Upper lobe of left lung (tissue), 6 donors: ENCODE measurements around the gene IKZF4. TPM values are rescaled to one million over a fixed set of nuclear protein-coding genes. Genes with fewer than 3 reads are reported as not detected.

Source experiments
- ATAC-seq, 2 donors: fragments of 200-7000 bp; cut with Tn5 transposase; one replicate each; pipeline ENCODE4 v1.9.1; 2022; ENCODE audit warnings: mild to moderate bottlenecking in 2 of 2, moderate library complexity in 2 of 2; ENCODE audit not compliant: low FRiP score in 2 of 2
- DNase-seq, 2 donors: peaks; one replicate each; pipeline ENCODE4 v3.0.0-alpha.2; 2019 to 2020
- H3K27ac ChIP-seq, 4 donors: fragments of 200-600 bp; sonication (generic); one replicate each; pipeline ENCODE4 v1.5.1; 2016 to 2019
- H3K27me3 ChIP-seq, 4 donors: fragments of 200-600 bp; sonication (generic); one replicate each; pipeline ENCODE4 v1.5.1; 2017 to 2019
- H3K36me3 ChIP-seq, 4 donors: fragments of 200-600 bp; sonication (generic); one replicate each; pipeline ENCODE4 v1.5.1; 2016 to 2019
- H3K4me1 ChIP-seq, 4 donors: fragments of 200-600 bp; sonication (generic); one replicate each; pipeline ENCODE4 v1.5.1; 2018 to 2019
- H3K4me3 ChIP-seq, 4 donors: fragments of 200-600 bp; sonication (generic); one replicate each; pipeline ENCODE4 v1.5.1; 2017 to 2019; ENCODE audit warnings: mild to moderate bottlenecking in 2 of 4, moderate library complexity in 1 of 4
- H3K9me3 ChIP-seq, 4 donors: fragments of 200-600 bp; sonication (generic); one replicate each; pipeline ENCODE4 v1.5.1; 2018 to 2019
- EP300 ChIP-seq, 4 donors: sonication (generic); formaldehyde crosslinking; IDR thresholded peaks; one replicate each; pipeline ENCODE4 v1.5.1; 2017; ENCODE audit warnings: antibody characterized with exemption in 4 of 4, control low read depth in 2 of 4
- POLR2A ChIP-seq, 4 donors: fragments of 450-650 bp; IDR thresholded peaks; one replicate each; pipeline ENCODE4 v1.5.1; 2016 to 2017; ENCODE audit warnings: antibody characterized with exemption in 4 of 4, mild to moderate bottlenecking in 2 of 4
- POLR2AphosphoS5 ChIP-seq, 2 donors: sonication (generic); formaldehyde crosslinking; IDR thresholded peaks; one replicate each; pipeline ENCODE4 v1.5.1; 2017; ENCODE audit warnings: antibody characterized with exemption in 2 of 2
- WGBS, 2 donors: methylation state at CpG; one replicate each; pipeline ENCODE4 v1.1.5; 2017 to 2018; 5-methylcytosine and 5-hydroxymethylcytosine counted together
- total RNA-seq, 6 donors: library from RNA; depleted of rRNA in 4 of 6; stranded (reverse); fragments of >200 nt in 4 of 6; gene quantifications; one replicate each; pipeline versions ENCODE4 v1.1.0 to v1.2.1, GENCODE V29; 2016 to 2021
- TF ChIP-seq, protein P1 (sequence below), 6 experiments: fragments of 450-650 bp in 4 of 6; fragments of 200-600 bp in 2 of 6; sonication (generic) in 2 of 6; IDR thresholded peaks; one replicate each; pipeline ENCODE4 v1.5.1; 2016 to 2019; ENCODE audit warnings: antibody characterized with exemption in 6 of 6
- donor health status: DM: no; HTN: no; CAD: no; lungs with moderate emphysema.
- donor health status: DM: no; HTN: yes; CAD: no; lungs with severe emphysema.

IKZF4 gene
- total RNA-seq: 10 to 100 TPM in 1 of 6 donors, 1 to 10 TPM in 5; 5.6 to 23.0 (median 9.3) TPM

GRCh38 chr12:56020423-56021184 is at the start of gene IKZF4:
IKZF4 (plus strand) TSS chr12:56021043; CDS start chr12:56021494, 451 bp downstream.
- H3K4me1 ChIP-seq: peaks cover 11 to 23% (median 19%) of the 10 kb centered on the region in 4 donors
- peak; percentile 63 to 69 for ATAC-seq
- H3K27ac ChIP-seq: peak within 1 kb of the TSS; percentile 23 to 81 (median 62)
- no peaks in the 10 kb centered on the region for H3K9me3 ChIP-seq
- peak; percentile 11 to 62 for DNase-seq
- peak within 1 kb of the TSS in 3 of 4 donors; percentile 20 to 40 (median 37) for H3K4me3 ChIP-seq
- peak in 1 of 4 donors; percentile 16 for TF ChIP-seq EP300 (IDR thresholded peaks at IDR 0.05)
- no peak for TF ChIP-seq POLR2AphosphoS5 (IDR thresholded peaks at IDR 0.05)
- TF ChIP-seq, protein P1, sequence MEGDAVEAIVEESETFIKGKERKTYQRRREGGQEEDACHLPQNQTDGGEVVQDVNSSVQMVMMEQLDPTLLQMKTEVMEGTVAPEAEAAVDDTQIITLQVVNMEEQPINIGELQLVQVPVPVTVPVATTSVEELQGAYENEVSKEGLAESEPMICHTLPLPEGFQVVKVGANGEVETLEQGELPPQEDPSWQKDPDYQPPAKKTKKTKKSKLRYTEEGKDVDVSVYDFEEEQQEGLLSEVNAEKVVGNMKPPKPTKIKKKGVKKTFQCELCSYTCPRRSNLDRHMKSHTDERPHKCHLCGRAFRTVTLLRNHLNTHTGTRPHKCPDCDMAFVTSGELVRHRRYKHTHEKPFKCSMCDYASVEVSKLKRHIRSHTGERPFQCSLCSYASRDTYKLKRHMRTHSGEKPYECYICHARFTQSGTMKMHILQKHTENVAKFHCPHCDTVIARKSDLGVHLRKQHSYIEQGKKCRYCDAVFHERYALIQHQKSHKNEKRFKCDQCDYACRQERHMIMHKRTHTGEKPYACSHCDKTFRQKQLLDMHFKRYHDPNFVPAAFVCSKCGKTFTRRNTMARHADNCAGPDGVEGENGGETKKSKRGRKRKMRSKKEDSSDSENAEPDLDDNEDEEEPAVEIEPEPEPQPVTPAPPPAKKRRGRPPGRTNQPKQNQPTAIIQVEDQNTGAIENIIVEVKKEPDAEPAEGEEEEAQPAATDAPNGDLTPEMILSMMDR (IDR thresholded peaks at IDR 0.05): no peak
- peaks cover 0 to 6% (median 1%) of the 10 kb centered on the region in 4 donors for H3K36me3 ChIP-seq
- WGBS, 2 donors: 27 to 30% methylated on average over 8 to 10 of the region's 10 CpGs
- H3K27me3 ChIP-seq: no peaks in the 10 kb centered on the region

- Histone ChIP-seq H3K36me3 (peaks cover 0 to 19% (median 0%) of the 10 kb centered on the region in 4 donors), H3K27me3 (no peaks in the 10 kb centered on the region), H3K27ac (peak overlapping the region; percentile 90 to 94 (median 91)), H3K4me3 (peak overlapping the region in 1 of 4 donors; percentile 68), H3K9me3 (no peaks in the 10 kb centered on the region), H3K4me1 (peaks cover 42 to 50% (median 48%) of the 10 kb centered on the region in 4 donors)
- WGBS, 2 donors: 52 to 56% methylated on average over 3 of the region's 3 CpGs
- DNase-seq (peak in 1 of 2 donors; percentile 51), ATAC-seq (peak in 1 of 2 donors; percentile 3)
- TF ChIP-seq POLR2A (IDR thresholded peaks at IDR 0.05) (peak in 1 of 4 donors; percentile 38), POLR2AphosphoS5 (IDR thresholded peaks at IDR 0.05) (no peak)
Observed at GRCh38 chr12:55972042-55972441, 48.8 kb upstream of the IKZF4 start.

GRCh38 chr12:55972456-55972855 is 48.4 kb upstream of the IKZF4 start:
- no peaks in the 10 kb centered on the region for H3K27me3 ChIP-seq
- DNase-seq (no peak), ATAC-seq (no peak)
- TF ChIP-seq, protein P1 (IDR thresholded peaks at IDR 0.05): no peak
- TF ChIP-seq POLR2A (IDR thresholded peaks at IDR 0.05) (no peak), POLR2AphosphoS5 (IDR thresholded peaks at IDR 0.05) (no peak), EP300 (IDR thresholded peaks at IDR 0.05) (no peak)
- peak overlapping the region; percentile 52 to 68 (median 56) for H3K4me3 ChIP-seq
- peaks cover 0 to 19% (median 0%) of the 10 kb centered on the region in 4 donors for H3K36me3 ChIP-seq
- WGBS, 2 donors: 23 to 26% methylated on average over 1 of the region's 1 CpG
- no peaks in the 10 kb centered on the region for H3K9me3 ChIP-seq
- H3K4me1 ChIP-seq: peaks cover 43 to 50% (median 46%) of the 10 kb centered on the region in 4 donors
- peak overlapping the region; percentile 90 to 94 (median 91) for H3K27ac ChIP-seq

- ATAC-seq (peak in 1 of 2 donors; percentile 9), DNase-seq (no peak)
- H3K4me1 ChIP-seq: peaks cover 37 to 50% (median 43%) of the 10 kb centered on the region in 4 donors
Observed at GRCh38 chr12:55972911-55973598, 47.8 kb upstream of the IKZF4 start.

More at GRCh38 chr12:55972911-55973598, 47.8 kb upstream of the IKZF4 start:
- Histone ChIP-seq H3K4me3 (peak overlapping the region; percentile 52 to 68 (median 56)), H3K9me3 (no peaks in the 10 kb centered on the region), H3K27ac (peak overlapping the region; percentile 90 to 94 (median 91)), H3K36me3 (peaks cover 0 to 19% (median 0%) of the 10 kb centered on the region in 4 donors), H3K27me3 (no peaks in the 10 kb centered on the region)
- WGBS, 2 donors: 0% methylated on average over 18 of the region's 18 CpGs
- TF ChIP-seq POLR2AphosphoS5 (IDR thresholded peaks at IDR 0.05) (peak; percentile 58 to 89), POLR2A (IDR thresholded peaks at IDR 0.05) (peak in 2 of 4 donors; percentile 65 to 67), EP300 (IDR thresholded peaks at IDR 0.05) (peak in 1 of 4 donors; percentile 23)
- TF ChIP-seq, protein P1 (IDR thresholded peaks at IDR 0.05): no peak
